Posterior cingulate gyrus (tissue), 11 donors: Measurements from ENCODE around the gene OBSCN.
A peak's percentile ranks its signal among the peaks of the same experiment; 100 is the strongest.

Source experiments
- DNase-seq, 10 donors: peaks; one replicate each; pipeline versions ENCODE4 v3.0.0 to v3.0.0-alpha.2; 2020 to 2021; ENCODE audit warnings: mixed read lengths in 3 of 10
- intact Hi-C: fragments of 100-400 bp; cut with DNase I; formaldehyde crosslinking; loops from one replicate; pipeline ENCODE4 v1.15.1; 2023

The OBSCN gene

GRCh38 chr1:228311091-228311490 lies 103.2 kb downstream of the OBSCN start:
- intact Hi-C loops = no loop called here
- peak in 1 of 10 donors; percentile 48 for DNase-seq

- DNase-seq = peak in 1 of 10 donors; percentile 37
- intact Hi-C loops = no loop called here
Measured at GRCh38 chr1:228312136-228312764, 104.4 kb downstream of the OBSCN start.

- DNase-seq = peak in 3 of 10 donors; percentile 3 to 83 (median 82)
- intact Hi-C loops = no loop called here
Measured at GRCh38 chr1:228313536-228314277, 105.9 kb downstream of the OBSCN start.

GRCh38 chr1:228314315-228314657 lies 106.4 kb downstream of the OBSCN start:
- peak in 1 of 10 donors; percentile 51 for DNase-seq
- intact Hi-C loops = no loop called here

GRCh38 chr1:228314658-228315483 lies 107.0 kb downstream of the OBSCN start:
- intact Hi-C loops = no loop called here
- peak in 4 of 10 donors; percentile 3 to 79 (median 42) for DNase-seq

GRCh38 chr1:228315484-228315944 lies 107.7 kb downstream of the OBSCN start:
- DNase-seq = peak in 3 of 10 donors; percentile 4 to 68 (median 5)
- intact Hi-C loops = no loop called here

- intact Hi-C loops = no loop called here
- DNase-seq = peak in 3 of 10 donors; percentile 3 to 79 (median 59)
Measured at GRCh38 chr1:228315945-228316588, 108.2 kb downstream of the OBSCN start.

GRCh38 chr1:228316589-228317387 lies 108.9 kb downstream of the OBSCN start:
- intact Hi-C loops = no loop called here
- DNase-seq = peak in 3 of 10 donors; percentile 4 to 84 (median 5)

GRCh38 chr1:228317411-228317828 lies 109.6 kb downstream of the OBSCN start:
- DNase-seq = peak in 3 of 10 donors; percentile 1 to 65 (median 55)

GRCh38 chr1:228317891-228318810 lies 110.3 kb downstream of the OBSCN start:
- peak in 3 of 10 donors; percentile 2 to 78 (median 78) for DNase-seq

More at GRCh38 chr1:228317411-228317828, 109.6 kb downstream of the OBSCN start:
- intact Hi-C loops = no loop called here

GRCh38 chr1:228318823-228319241 lies 111.0 kb downstream of the OBSCN start:
- DNase-seq = peak in 4 of 10 donors; percentile 5 to 83 (median 53)
- intact Hi-C loops = no loop called here

More at GRCh38 chr1:228317891-228318810, 110.3 kb downstream of the OBSCN start:
- intact Hi-C loops = no loop called here

GRCh38 chr1:228319352-228320088 lies 111.7 kb downstream of the OBSCN start:
- no peak for DNase-seq
- intact Hi-C loops = no loop called here

- intact Hi-C loops = no loop called here
Measured at GRCh38 chr1:228320394-228320793, 112.5 kb downstream of the OBSCN start.

GRCh38 chr1:228321435-228321834 lies 113.6 kb downstream of the OBSCN start:
- DNase-seq = peak in 4 of 10 donors; percentile 5 to 74 (median 48)

More at GRCh38 chr1:228320394-228320793, 112.5 kb downstream of the OBSCN start:
- peak in 1 of 10 donors; percentile 5 for DNase-seq

GRCh38 chr1:228321895-228322294 lies 114.1 kb downstream of the OBSCN start:
- DNase-seq = peak in 2 of 10 donors; percentile 6 to 71
- intact Hi-C loops = no loop called here

More at GRCh38 chr1:228321435-228321834, 113.6 kb downstream of the OBSCN start:
- intact Hi-C loops = no loop called here

- intact Hi-C loops = no loop called here
- peak in 2 of 10 donors; percentile 4 to 10 for DNase-seq
Measured at GRCh38 chr1:228323401-228323800, 115.6 kb downstream of the OBSCN start.

GRCh38 chr1:228325267-228325666 lies 117.4 kb downstream of the OBSCN start:
- intact Hi-C loops = no loop called here
- no peak for DNase-seq
